Islet precursor cell (in vitro differentiated cells): Measurements from ENCODE around the gene BCOR.

Experiments used
- DNase-seq: peaks from one replicate; pipeline ENCODE4 v3.0.0-alpha.2; 2018

BCOR gene

GRCh38 chrX:40061871-40062524 is 35.8 kb downstream of the BCOR start:
- peak; percentile 59 for DNase-seq

- no peak for DNase-seq
Observed at GRCh38 chrX:40061005-40061404, 36.8 kb downstream of the BCOR start.

- no peak for DNase-seq
Observed at GRCh38 chrX:40060356-40060845, 37.4 kb downstream of the BCOR start.

- no peak for DNase-seq
Observed at GRCh38 chrX:40058719-40059118, 39.0 kb downstream of the BCOR start.

GRCh38 chrX:40057405-40057804 is 40.4 kb downstream of the BCOR start:
- no peak for DNase-seq

GRCh38 chrX:40056420-40056819 is 41.3 kb downstream of the BCOR start:
- no peak for DNase-seq

- DNase-seq: no peak
Observed at GRCh38 chrX:40055495-40055894, 42.3 kb downstream of the BCOR start.

- no peak for DNase-seq
Observed at GRCh38 chrX:40054793-40055192, 43.0 kb downstream of the BCOR start.

- DNase-seq: no peak
Observed at GRCh38 chrX:40050532-40050931, 47.2 kb downstream of the BCOR start.

GRCh38 chrX:40049084-40049641 is 48.6 kb downstream of the BCOR start:
- no peak for DNase-seq

GRCh38 chrX:40047485-40047884 is 50.3 kb downstream of the BCOR start:
- DNase-seq: no peak

GRCh38 chrX:40043895-40044294 is 53.9 kb downstream of the BCOR start:
- no peak for DNase-seq

GRCh38 chrX:40041915-40042314 is 55.8 kb downstream of the BCOR start:
- no peak for DNase-seq

GRCh38 chrX:40040686-40041461 is 56.9 kb downstream of the BCOR start:
- DNase-seq: no peak

GRCh38 chrX:40039887-40040286 is 57.9 kb downstream of the BCOR start:
- DNase-seq: no peak

GRCh38 chrX:40037367-40037766 is 60.4 kb downstream of the BCOR start:
- DNase-seq: no peak

- DNase-seq: no peak
Observed at GRCh38 chrX:40035726-40036125, 62.0 kb downstream of the BCOR start.

- peak; percentile 94 for DNase-seq
Observed at GRCh38 chrX:40031911-40032310, 65.8 kb downstream of the BCOR start.

GRCh38 chrX:40030205-40030604 is 67.6 kb downstream of the BCOR start:
- DNase-seq: no peak

- no peak for DNase-seq
Observed at GRCh38 chrX:40022421-40022820, 75.3 kb downstream of the BCOR start.

GRCh38 chrX:40021647-40022046 is 76.1 kb downstream of the BCOR start:
- DNase-seq: no peak

- DNase-seq: no peak
Observed at GRCh38 chrX:40019541-40019940, 78.2 kb downstream of the BCOR start.

- no peak for DNase-seq
Observed at GRCh38 chrX:40018041-40018440, 79.7 kb downstream of the BCOR start.

GRCh38 chrX:40016749-40017148 is 81.0 kb downstream of the BCOR start:
- DNase-seq: no peak
